ENCODE measurements around the gene TMEM209. TPM values are rescaled to one million over a fixed set of nuclear protein-coding genes. Genes with fewer than 3 reads are reported as not detected.
"Not testable (repeated sequence)": the region's sequence is repeated elsewhere in the genome, so short reads cannot be mapped to it uniquely, and the experiment has no call there.

Gene TMEM209
- total RNA-seq, 4 donors from 2014 or later: 8.7 to 15.0 (median 12.6) TPM

- WGBS: 58% methylated on average over 13 of the region's 20 CpGs
- no peak for TF ChIP-seq POLR2A (IDR thresholded peaks at IDR 0.05)
- TF ChIP-seq EP300 (IDR thresholded peaks at IDR 0.05): no peak
- no peak for TF ChIP-seq CTCF (IDR thresholded peaks at IDR 0.05)
- no peak for TF ChIP-seq POLR2AphosphoS5 (IDR thresholded peaks at IDR 0.05)
- no peak overlapping the region for H3K4me3 ChIP-seq
- no peak for DNase-seq (ENCODE audit: low spot score in 2 of 2)
- H3K27me3 ChIP-seq: no peaks in the 10 kb centered on the region
- no peaks in the 10 kb centered on the region for H3K9me3 ChIP-seq
- no peak overlapping the region for H3K27ac ChIP-seq
- H3K4me1 ChIP-seq: peaks cover 18% of the 10 kb centered on the region
- no peaks in the 10 kb centered on the region for H3K36me3 ChIP-seq
These were observed 55.7 kb downstream of the TMEM209 start for GRCh38 chr7:130149281-130150139.

- Histone ChIP-seq H3K27ac (no peak overlapping the region), H3K27me3 (no peaks in the 10 kb centered on the region), H3K4me3 (no peak overlapping the region), H3K4me1 (peaks cover 9% of the 10 kb centered on the region), H3K9me3 (no peaks in the 10 kb centered on the region), H3K36me3 (no peaks in the 10 kb centered on the region)
- no peak for TF ChIP-seq CTCF (IDR thresholded peaks at IDR 0.05)
- TF ChIP-seq POLR2AphosphoS5 (IDR thresholded peaks at IDR 0.05): no peak
- TF ChIP-seq POLR2A (IDR thresholded peaks at IDR 0.05): no peak
- no peak for DNase-seq (ENCODE audit: low spot score in 2 of 2)
- 69% methylated on average over 9 of the region's 9 CpGs for WGBS
These were observed 56.6 kb downstream of the TMEM209 start for GRCh38 chr7:130148561-130148960.

- H3K27ac ChIP-seq: no peak overlapping the region
These were observed 57.4 kb downstream of the TMEM209 start for GRCh38 chr7:130147710-130148325.

GRCh38 chr7:130146693-130147405 lies 58.4 kb downstream of the TMEM209 start:
- Histone ChIP-seq H3K9me3 (no peaks in the 10 kb centered on the region), H3K36me3 (no peaks in the 10 kb centered on the region), H3K4me1 (peaks cover 5% of the 10 kb centered on the region), H3K27ac (no peak overlapping the region), H3K4me3 (no peak overlapping the region), H3K27me3 (no peaks in the 10 kb centered on the region)
- DNase-seq (ENCODE audit: low spot score in 2 of 2): no peak
- TF ChIP-seq CTCF (IDR thresholded peaks at IDR 0.05) (no peak), POLR2A (IDR thresholded peaks at IDR 0.05) (no peak), POLR2AphosphoS5 (IDR thresholded peaks at IDR 0.05) (no peak), EP300 (IDR thresholded peaks at IDR 0.05) (no peak)
- WGBS: 93% methylated on average over 8 of the region's 9 CpGs

More at GRCh38 chr7:130147710-130148325, 57.4 kb downstream of the TMEM209 start:
- H3K9me3 ChIP-seq: no peaks in the 10 kb centered on the region
- H3K27me3 ChIP-seq: no peaks in the 10 kb centered on the region
- no peak for DNase-seq (ENCODE audit: low spot score in 2 of 2)
- TF ChIP-seq CTCF (IDR thresholded peaks at IDR 0.05) (no peak), POLR2A (IDR thresholded peaks at IDR 0.05) (no peak), POLR2AphosphoS5 (IDR thresholded peaks at IDR 0.05) (no peak), EP300 (IDR thresholded peaks at IDR 0.05) (no peak)
- no peak overlapping the region for H3K4me3 ChIP-seq
- WGBS: 94% methylated on average over 14 of the region's 14 CpGs
- H3K36me3 ChIP-seq: no peaks in the 10 kb centered on the region
- H3K4me1 ChIP-seq: peaks cover 1% of the 10 kb centered on the region

- not testable (repeated sequence) for H3K27me3 ChIP-seq; H3K36me3 ChIP-seq; H3K9me3 ChIP-seq; H3K4me3 ChIP-seq; DNase-seq (ENCODE audit: low spot score in 2 of 2); H3K27ac ChIP-seq
- H3K4me1 ChIP-seq: peaks cover 12% of the 10 kb centered on the region
- 96% methylated on average over 5 of the region's 5 CpGs for WGBS
These were observed 59.1 kb downstream of the TMEM209 start for GRCh38 chr7:130146142-130146541.
